Fibroblast of lung (primary cell): ENCODE data around the gene MICAL3. TPM values are rescaled to one million over a fixed set of nuclear protein-coding genes. Genes with fewer than 3 reads are reported as not detected.
A peak's percentile ranks its signal among the peaks of the same experiment; 100 is the strongest.
"Not testable (repeated sequence)": the region's sequence is repeated elsewhere in the genome, so short reads cannot be mapped to it uniquely, and the experiment has no call there.

Experiments
- DNase-seq, 2 donors: peaks; one replicate each; pipeline versions ENCODE4 v3.0.0 to v3.0.0-alpha.2; 2010; ENCODE audit warnings: low read depth in 2 of 2
- H2AFZ ChIP-seq: 2 replicates; pipeline ENCODE4 v1.5.1; 2012; ENCODE audit warnings: low read length, control low read depth, inconsistent platforms
- H3K27ac ChIP-seq: 2 replicates; pipeline ENCODE4 v1.5.1; 2011; ENCODE audit warnings: low read length, control low read depth; ENCODE audit not compliant: insufficient read depth
- H3K27me3 ChIP-seq: 2 replicates; pipeline ENCODE4 v1.5.1; 2011; ENCODE audit warnings: mild to moderate bottlenecking, low read length; ENCODE audit not compliant: control insufficient read depth, insufficient read depth
- H3K36me3 ChIP-seq: 2 replicates; pipeline ENCODE4 v1.5.1; 2011; ENCODE audit warnings: low read length; ENCODE audit not compliant: control insufficient read depth, insufficient read depth
- H3K4me1 ChIP-seq: 2 replicates; pipeline ENCODE4 v1.5.1; 2011; ENCODE audit warnings: low read length; ENCODE audit not compliant: control insufficient read depth, insufficient read depth; ENCODE audit errors: extremely low read depth
- H3K4me2 ChIP-seq: 2 replicates; pipeline ENCODE4 v1.5.1; 2011; ENCODE audit warnings: low read length, control low read depth; ENCODE audit not compliant: insufficient read depth; ENCODE audit errors: extremely low read depth
- H3K4me3 ChIP-seq, 4 experiments: fragments of 200-600 bp in 1 of 4; sonication (generic) in 1 of 4; replicated peaks in 1 of 4; 2 replicates each; pipeline ENCODE4 v1.5.1; 2011 to 2016; ENCODE audit warnings: low read length in 4 of 4, low read depth in 3 of 4, mild to moderate bottlenecking in 3 of 4, control low read depth in 2 of 4, inconsistent platforms in 1 of 4, mixed read lengths in 1 of 4; ENCODE audit not compliant: insufficient read depth in 1 of 4; ENCODE audit errors: control extremely low read depth in 1 of 4
- H3K79me2 ChIP-seq: 2 replicates; pipeline ENCODE4 v1.5.1; 2012; ENCODE audit warnings: mild to moderate bottlenecking, low read length, inconsistent platforms; ENCODE audit not compliant: control insufficient read depth, insufficient read depth
- H3K9ac ChIP-seq: 2 replicates; pipeline ENCODE4 v1.5.1; 2011; ENCODE audit warnings: mild to moderate bottlenecking, low read length, control low read depth; ENCODE audit not compliant: insufficient read depth
- H3K9me3 ChIP-seq: 2 replicates; pipeline ENCODE4 v1.5.1; 2012; ENCODE audit warnings: low read depth, low read length; ENCODE audit not compliant: control insufficient read depth, insufficient read depth
- H4K20me1 ChIP-seq: 2 replicates; pipeline ENCODE4 v1.5.1; 2011; ENCODE audit warnings: low read length; ENCODE audit not compliant: control insufficient read depth, insufficient read depth; ENCODE audit errors: extremely low read depth
- EZH2 ChIP-seq: IDR thresholded peaks from 2 replicates; pipeline ENCODE4 v1.5.1; 2012; ENCODE audit warnings: low read length, control low read depth, mild to moderate bottlenecking; ENCODE audit errors: missing control alignments
- polyA plus RNA-seq, 2 donors: library from polyadenylated mRNA; depleted of rRNA in 1 of 2; stranded (reverse) in 1 of 2; unstranded in 1 of 2; fragments of >200 nt; gene quantifications; 2 replicates each; pipeline ENCODE4 v1.2.1, GENCODE V29; 2011 to 2012; ENCODE audit warnings: missing spikeins in 1 of 2
- total RNA-seq: library from RNA; depleted of rRNA; stranded (reverse); fragments of >200 nt; gene quantifications from 2 replicates; pipeline ENCODE4 v1.2.1, GENCODE V29; 2014
- TF ChIP-seq, protein P1 (sequence below), 2 donors: IDR thresholded peaks in 1 of 2; conservative IDR thresholded peaks in 1 of 2; 1 replicate in 1 of 2; 2 replicates in 1 of 2; pipeline ENCODE4 v1.5.1; 2011 to 2012; ENCODE audit warnings: low read length in 2 of 2, control low read depth in 1 of 2, inconsistent platforms in 1 of 2, low read depth in 1 of 2, mild to moderate bottlenecking in 1 of 2

The MICAL3 gene
- total and polyA plus RNA-seq, 2 donors (not counting 1 experiment from before 2014, with no cell fraction given), result 10.8 to 22.6 TPM

DNA sequence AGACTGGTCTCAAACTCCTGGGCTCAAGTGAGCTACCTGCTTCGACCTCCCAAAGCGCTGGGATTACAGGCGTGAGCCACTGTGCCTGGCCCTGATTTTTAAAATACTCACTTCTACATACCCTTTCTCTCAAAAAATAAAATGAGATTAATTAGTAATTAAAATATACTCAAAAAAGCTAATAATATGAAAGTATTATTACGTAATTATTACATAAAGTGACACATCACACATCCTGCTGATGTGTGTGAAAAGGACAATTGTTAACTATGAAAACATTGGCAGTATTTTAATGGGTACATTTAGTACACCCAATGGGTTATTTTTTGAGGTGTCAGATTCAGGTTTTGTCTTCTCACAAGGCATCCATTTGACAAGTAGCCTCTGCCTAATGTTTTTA is 21.4 kb upstream of the MICAL3 start:
- Histone ChIP-seq H3K79me2 (no peaks in the 10 kb centered on the region), H2AFZ (no peak overlapping the region), H3K4me3 (no peak overlapping the region), H3K9me3 (no peaks in the 10 kb centered on the region), H3K36me3 (no peaks in the 10 kb centered on the region), H3K4me1 (peaks cover 12% of the 10 kb centered on the region), H3K9ac (no peak overlapping the region), H3K27ac (no peak overlapping the region), H3K4me2 (no peak overlapping the region), H4K20me1 (no peaks in the 10 kb centered on the region), H3K27me3 (no peaks in the 10 kb centered on the region)
- TF ChIP-seq, protein P1, sequence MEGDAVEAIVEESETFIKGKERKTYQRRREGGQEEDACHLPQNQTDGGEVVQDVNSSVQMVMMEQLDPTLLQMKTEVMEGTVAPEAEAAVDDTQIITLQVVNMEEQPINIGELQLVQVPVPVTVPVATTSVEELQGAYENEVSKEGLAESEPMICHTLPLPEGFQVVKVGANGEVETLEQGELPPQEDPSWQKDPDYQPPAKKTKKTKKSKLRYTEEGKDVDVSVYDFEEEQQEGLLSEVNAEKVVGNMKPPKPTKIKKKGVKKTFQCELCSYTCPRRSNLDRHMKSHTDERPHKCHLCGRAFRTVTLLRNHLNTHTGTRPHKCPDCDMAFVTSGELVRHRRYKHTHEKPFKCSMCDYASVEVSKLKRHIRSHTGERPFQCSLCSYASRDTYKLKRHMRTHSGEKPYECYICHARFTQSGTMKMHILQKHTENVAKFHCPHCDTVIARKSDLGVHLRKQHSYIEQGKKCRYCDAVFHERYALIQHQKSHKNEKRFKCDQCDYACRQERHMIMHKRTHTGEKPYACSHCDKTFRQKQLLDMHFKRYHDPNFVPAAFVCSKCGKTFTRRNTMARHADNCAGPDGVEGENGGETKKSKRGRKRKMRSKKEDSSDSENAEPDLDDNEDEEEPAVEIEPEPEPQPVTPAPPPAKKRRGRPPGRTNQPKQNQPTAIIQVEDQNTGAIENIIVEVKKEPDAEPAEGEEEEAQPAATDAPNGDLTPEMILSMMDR (conservative IDR thresholded peaks at IDR 0.05 in 1 of 2, IDR thresholded peaks at IDR 0.05 in 1 of 2; ENCODE audit: low read depth in 1 of 2, low read length in 2 of 2), result no peak
- no peak for TF ChIP-seq EZH2
- DNase-seq, result no peak

DNA sequence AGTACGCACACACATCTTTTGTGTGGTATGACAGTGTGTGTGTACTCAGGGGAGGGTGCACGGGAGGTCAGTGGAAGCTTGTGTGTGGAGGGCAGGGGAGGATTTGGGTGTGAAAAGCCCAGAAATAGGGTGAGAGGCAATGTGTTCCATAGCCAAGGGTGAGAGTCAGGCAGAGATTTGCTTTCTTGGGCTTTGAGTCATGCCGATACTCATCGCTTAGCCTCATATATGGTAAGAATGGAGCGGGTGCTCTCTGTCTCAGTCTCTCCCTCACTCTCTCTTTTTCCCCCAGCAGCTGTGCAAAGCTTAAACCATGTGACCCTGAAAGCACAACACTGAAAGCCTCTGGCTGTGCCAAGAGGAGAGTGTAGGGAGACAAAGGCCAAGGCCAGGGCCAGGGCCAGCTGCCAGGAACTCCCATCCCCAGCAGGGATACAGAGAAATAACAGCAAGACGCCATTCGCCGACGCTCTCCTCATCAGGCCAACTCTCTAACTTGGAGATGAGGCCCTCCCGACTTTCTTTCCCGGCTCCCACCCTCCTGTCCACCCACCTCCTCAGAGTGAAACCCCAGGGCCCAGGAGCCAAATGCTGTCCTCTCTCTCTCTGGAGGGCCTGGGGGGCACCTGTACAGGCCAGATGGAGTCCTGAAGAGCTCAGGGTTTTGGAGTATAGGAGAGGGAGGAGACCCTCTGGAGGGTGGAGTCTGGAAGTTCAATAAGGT is 20.3 kb upstream of the MICAL3 start:
- H3K4me2 ChIP-seq, result peak overlapping the region; percentile 45
- peak overlapping the region; percentile 36 for H2AFZ ChIP-seq
- H3K9ac ChIP-seq, result no peak overlapping the region
- no peak overlapping the region for H3K4me3 ChIP-seq
- no peaks in the 10 kb centered on the region for H3K9me3 ChIP-seq
- no peaks in the 10 kb centered on the region for H3K27me3 ChIP-seq
- H3K36me3 ChIP-seq, result no peaks in the 10 kb centered on the region
- no peak overlapping the region for H3K27ac ChIP-seq
- no peaks in the 10 kb centered on the region for H4K20me1 ChIP-seq
- TF ChIP-seq, protein P1 (conservative IDR thresholded peaks at IDR 0.05 in 1 of 2, IDR thresholded peaks at IDR 0.05 in 1 of 2; ENCODE audit: low read depth in 1 of 2, low read length in 2 of 2), result no peak
- no peak for TF ChIP-seq EZH2
- H3K79me2 ChIP-seq, result no peaks in the 10 kb centered on the region
- H3K4me1 ChIP-seq, result peaks cover 12% of the 10 kb centered on the region
- DNase-seq, result peak; percentile 56 to 95

DNA sequence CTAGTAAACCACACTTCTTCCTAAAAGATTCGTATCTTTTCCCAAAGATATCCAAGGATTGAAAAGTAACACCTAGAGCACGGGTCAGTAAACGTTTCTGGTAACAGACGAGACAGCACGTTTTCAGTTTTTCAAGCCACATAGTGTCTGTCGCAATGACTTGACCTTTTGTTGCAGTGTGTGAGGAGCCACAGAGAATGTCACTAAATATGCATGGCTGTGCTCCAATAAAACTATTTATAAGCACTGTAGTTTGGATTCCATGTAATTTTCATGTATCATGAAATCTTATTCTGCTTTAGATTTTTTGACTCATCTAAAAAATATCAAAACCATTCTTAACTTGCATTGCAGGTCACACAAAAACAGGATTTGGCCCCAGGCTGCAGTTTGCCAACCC is 18.3 kb upstream of the MICAL3 start:
- Histone ChIP-seq H3K27ac (no peak overlapping the region), H3K79me2 (no peaks in the 10 kb centered on the region)
- peak in 1 of 2 donors; percentile 36 for DNase-seq

DNA sequence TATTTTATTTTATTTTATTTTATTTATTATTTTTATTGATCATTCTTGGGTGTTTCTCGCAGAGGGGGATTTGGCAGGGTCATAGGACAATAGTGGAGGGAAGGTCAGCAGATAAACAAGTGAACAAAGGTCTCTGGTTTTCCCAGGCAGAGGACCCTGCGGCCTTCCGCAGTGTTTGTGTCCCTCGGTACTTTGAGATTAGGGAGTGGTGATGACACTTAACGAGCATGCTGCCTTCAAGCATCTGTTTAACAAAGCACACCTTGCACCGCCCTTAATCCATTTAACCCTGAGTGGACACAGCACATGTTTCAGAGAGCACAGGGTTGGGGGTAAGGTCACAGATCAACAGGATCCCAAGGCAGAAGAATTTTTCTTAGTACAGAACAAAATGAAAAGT is 16.5 kb upstream of the MICAL3 start:
- not testable (repeated sequence) for H4K20me1 ChIP-seq, H3K36me3 ChIP-seq, H3K27me3 ChIP-seq, H2AFZ ChIP-seq, DNase-seq, H3K4me2 ChIP-seq, H3K9ac ChIP-seq, H3K4me3 ChIP-seq, H3K27ac ChIP-seq, H3K79me2 ChIP-seq, H3K9me3 ChIP-seq
- H3K4me1 ChIP-seq, result peaks cover 11% of the 10 kb centered on the region

More for the DNA sequence above, 18.3 kb upstream of the MICAL3 start:
- Histone ChIP-seq H3K4me3 (no peak overlapping the region), H3K4me2 (peak overlapping the region; percentile 8), H2AFZ (no peak overlapping the region), H3K27me3 (no peaks in the 10 kb centered on the region), H4K20me1 (no peaks in the 10 kb centered on the region), H3K36me3 (no peaks in the 10 kb centered on the region), H3K9me3 (no peaks in the 10 kb centered on the region), H3K4me1 (peaks cover 11% of the 10 kb centered on the region), H3K9ac (no peak overlapping the region)
- TF ChIP-seq, protein P1 (conservative IDR thresholded peaks at IDR 0.05 in 1 of 2, IDR thresholded peaks at IDR 0.05 in 1 of 2; ENCODE audit: low read depth in 1 of 2, low read length in 2 of 2), result no peak
- no peak for TF ChIP-seq EZH2
